ENCODE results near the gene SPATA2L.

GRCh38 chr16:89653656-89654295 is 47.7 kb downstream of the SPATA2L start:
- TF ChIP-seq POLR2AphosphoS5 (IDR thresholded peaks at IDR 0.05; ENCODE audit: low read depth, low read length) (no peak), POLR2A (IDR thresholded peaks at IDR 0.05; ENCODE audit: low read depth, low read length) (no peak)
